Neural progenitor cell (in vitro differentiated cells): ENCODE measurements around the gene RBM47. TPM values are rescaled to one million over a fixed set of nuclear protein-coding genes. Genes with fewer than 3 reads are reported as not detected.
"Not testable (repeated sequence)": the region's sequence is repeated elsewhere in the genome, so short reads cannot be mapped to it uniquely, and the experiment has no call there.

ENCODE experiments used
- DNase-seq: peaks from one replicate; pipeline ENCODE4 v3.0.0-alpha.2; 2016; ENCODE audit warnings: low spot score
- H2AFZ ChIP-seq: fragments of 200-600 bp; sonication (generic); replicated peaks from 2 replicates; pipeline ENCODE4 v1.6.1; 2016; ENCODE audit warnings: antibody characterized with exemption
- H3F3A ChIP-seq: fragments of 200-600 bp; sonication (generic); 2 replicates; pipeline ENCODE4 v1.6.1; 2016; ENCODE audit warnings: antibody characterized with exemption, low read depth
- H3K27ac ChIP-seq: fragments of 200-600 bp; sonication (generic); 2 replicates; pipeline ENCODE4 v1.5.1; 2016; ENCODE audit warnings: mild to moderate bottlenecking
- H3K27me3 ChIP-seq: fragments of 200-600 bp; sonication (generic); 2 replicates; pipeline ENCODE4 v1.6.1; 2016; ENCODE audit warnings: mild to moderate bottlenecking, moderate library complexity
- H3K36me3 ChIP-seq: fragments of 200-600 bp; sonication (generic); 2 replicates; pipeline ENCODE4 v1.5.1; 2016
- H3K4me1 ChIP-seq: fragments of 200-600 bp; sonication (generic); 2 replicates; pipeline ENCODE4 v1.6.1; 2016; ENCODE audit warnings: mixed run types
- H3K4me2 ChIP-seq: fragments of 200-600 bp; sonication (generic); 2 replicates; pipeline ENCODE4 v1.6.1; 2016
- H3K4me3 ChIP-seq: fragments of 200-600 bp; sonication (generic); 2 replicates; pipeline ENCODE4 v1.5.1; 2016
- H3K79me2 ChIP-seq: fragments of 200-600 bp; sonication (generic); 2 replicates; pipeline ENCODE4 v1.6.1; 2016; ENCODE audit warnings: low read depth
- H3K9ac ChIP-seq: fragments of 200-600 bp; sonication (generic); 2 replicates; pipeline ENCODE4 v1.6.1; 2016
- H3K9me3 ChIP-seq: fragments of 200-600 bp; sonication (generic); 2 replicates; pipeline ENCODE4 v1.5.1; 2016; ENCODE audit warnings: low read depth
- H4K20me1 ChIP-seq: fragments of 200-600 bp; sonication (generic); 2 replicates; pipeline ENCODE4 v1.6.1; 2016; ENCODE audit warnings: low read depth
- H3K27ac Mint-ChIP-seq: 3 replicates; pipeline ENCODE4 v1.8.0; 2021; ENCODE audit warnings: mixed read lengths
- H3K27me3 Mint-ChIP-seq: 2 replicates; pipeline ENCODE4 v1.8.0; 2022; ENCODE audit warnings: low read depth, mild to moderate bottlenecking, inconsistent platforms, moderate library complexity, mixed read lengths; ENCODE audit not compliant: insufficient read depth
- H3K36me3 Mint-ChIP-seq: 3 replicates; pipeline ENCODE4 v1.8.0; 2021; ENCODE audit warnings: mixed read lengths
- H3K4me1 Mint-ChIP-seq: 3 replicates; pipeline ENCODE4 v1.8.0; 2021; ENCODE audit warnings: mixed read lengths
- H3K4me3 Mint-ChIP-seq: 3 replicates; pipeline ENCODE4 v1.8.0; 2021; ENCODE audit warnings: mild to moderate bottlenecking, moderate library complexity, mixed read lengths
- H3K9me3 Mint-ChIP-seq: 3 replicates; pipeline ENCODE4 v1.8.0; 2020; ENCODE audit warnings: mixed read lengths
- EZH2 ChIP-seq: fragments of 200-600 bp; sonication (generic); IDR thresholded peaks from 2 replicates; pipeline ENCODE4 v1.6.1; 2017; ENCODE audit warnings: antibody characterized with exemption, mild to moderate bottlenecking, moderate library complexity
- EZH2phosphoT487 ChIP-seq: fragments of 200-600 bp; sonication (generic); IDR thresholded peaks from 2 replicates; pipeline ENCODE4 v1.6.1; 2017; ENCODE audit warnings: antibody characterized with exemption
- total RNA-seq: library from RNA; depleted of rRNA; stranded (reverse); fragments of >200 nt; gene quantifications from 2 replicates; pipeline ENCODE4 v1.2.3, GENCODE V29; 2015; ENCODE audit warnings: low replicate concordance
- TF ChIP-seq, protein P1 (sequence below): fragments of 200-600 bp; sonication (generic); IDR thresholded peaks from 2 replicates; pipeline ENCODE4 v1.5.1; 2017; ENCODE audit warnings: antibody characterized with exemption, mild to moderate bottlenecking

RBM47 gene
- total RNA-seq, 1 donor from 2014 or later = 2.9 TPM

- H3K9me3 Mint-ChIP-seq = no peaks in the 10 kb centered on the region
- Histone ChIP-seq H3K36me3 (no peaks in the 10 kb centered on the region), H3K27me3 (peaks cover 48% of the 10 kb centered on the region)
These were observed 2.4 kb upstream of the RBM47 start for GRCh38 chr4:40632080-40632479.

GRCh38 chr4:40630335-40631021, 814 bp upstream of the RBM47 start:
- H3K27ac ChIP-seq = no peak overlapping the region
- Mint-ChIP-seq H3K4me1 (peaks cover 43% of the 10 kb centered on the region), H3K4me3 (peak overlapping the region; percentile 91), H3K9me3 (no peaks in the 10 kb centered on the region), H3K27ac (no peak overlapping the region), H3K27me3 (peaks cover 28% of the 10 kb centered on the region), H3K36me3 (no peaks in the 10 kb centered on the region)
- H3K36me3 ChIP-seq = no peaks in the 10 kb centered on the region
- H3K4me1 ChIP-seq = peaks cover 43% of the 10 kb centered on the region
- peak overlapping the region; percentile 81 for H2AFZ ChIP-seq
- no peaks in the 10 kb centered on the region for H4K20me1 ChIP-seq
- DNase-seq = peak; percentile 63
- H3K79me2 ChIP-seq = peaks cover 8% of the 10 kb centered on the region
- peak overlapping the region; percentile 58 for H3K4me3 ChIP-seq
- H3K4me2 ChIP-seq = peak overlapping the region; percentile 97
- peaks cover 54% of the 10 kb centered on the region for H3K27me3 ChIP-seq
- H3K9me3 ChIP-seq = no peaks in the 10 kb centered on the region
- no peak overlapping the region for H3K9ac ChIP-seq
- TF ChIP-seq EZH2phosphoT487 (no peak), EZH2 (peak; percentile 46)
- TF ChIP-seq, protein P1, sequence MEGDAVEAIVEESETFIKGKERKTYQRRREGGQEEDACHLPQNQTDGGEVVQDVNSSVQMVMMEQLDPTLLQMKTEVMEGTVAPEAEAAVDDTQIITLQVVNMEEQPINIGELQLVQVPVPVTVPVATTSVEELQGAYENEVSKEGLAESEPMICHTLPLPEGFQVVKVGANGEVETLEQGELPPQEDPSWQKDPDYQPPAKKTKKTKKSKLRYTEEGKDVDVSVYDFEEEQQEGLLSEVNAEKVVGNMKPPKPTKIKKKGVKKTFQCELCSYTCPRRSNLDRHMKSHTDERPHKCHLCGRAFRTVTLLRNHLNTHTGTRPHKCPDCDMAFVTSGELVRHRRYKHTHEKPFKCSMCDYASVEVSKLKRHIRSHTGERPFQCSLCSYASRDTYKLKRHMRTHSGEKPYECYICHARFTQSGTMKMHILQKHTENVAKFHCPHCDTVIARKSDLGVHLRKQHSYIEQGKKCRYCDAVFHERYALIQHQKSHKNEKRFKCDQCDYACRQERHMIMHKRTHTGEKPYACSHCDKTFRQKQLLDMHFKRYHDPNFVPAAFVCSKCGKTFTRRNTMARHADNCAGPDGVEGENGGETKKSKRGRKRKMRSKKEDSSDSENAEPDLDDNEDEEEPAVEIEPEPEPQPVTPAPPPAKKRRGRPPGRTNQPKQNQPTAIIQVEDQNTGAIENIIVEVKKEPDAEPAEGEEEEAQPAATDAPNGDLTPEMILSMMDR = peak; percentile 2
- peaks cover 39% of the 10 kb centered on the region for H3F3A ChIP-seq

More at GRCh38 chr4:40632080-40632479, 2.4 kb upstream of the RBM47 start:
- TF ChIP-seq, protein P1 = no peak
- TF ChIP-seq EZH2 = no peak
- TF ChIP-seq EZH2phosphoT487 = no peak
- Histone ChIP-seq H3K9me3 (no peaks in the 10 kb centered on the region), H3K4me2 (no peak overlapping the region), H3K27ac (no peak overlapping the region), H3K9ac (no peak overlapping the region), H4K20me1 (no peaks in the 10 kb centered on the region), H2AFZ (no peak overlapping the region), H3K4me1 (peaks cover 31% of the 10 kb centered on the region), H3F3A (peaks cover 32% of the 10 kb centered on the region), H3K4me3 (no peak overlapping the region), H3K79me2 (peaks cover 8% of the 10 kb centered on the region)
- H3K4me3 Mint-ChIP-seq = no peak overlapping the region
- H3K36me3 Mint-ChIP-seq = no peaks in the 10 kb centered on the region
- H3K27me3 Mint-ChIP-seq = peaks cover 20% of the 10 kb centered on the region
- no peak for DNase-seq
- no peak overlapping the region for H3K27ac Mint-ChIP-seq
- H3K4me1 Mint-ChIP-seq = peaks cover 37% of the 10 kb centered on the region

- Histone ChIP-seq H3K4me1 (peaks cover 43% of the 10 kb centered on the region), H2AFZ (no peak overlapping the region), H3K79me2 (peaks cover 8% of the 10 kb centered on the region), H3K9ac (no peak overlapping the region), H3K36me3 (no peaks in the 10 kb centered on the region), H3K27me3 (peaks cover 54% of the 10 kb centered on the region), H4K20me1 (no peaks in the 10 kb centered on the region), H3K4me3 (peak overlapping the region; percentile 58), H3K27ac (no peak overlapping the region), H3F3A (peaks cover 39% of the 10 kb centered on the region), H3K4me2 (peak overlapping the region; percentile 97), H3K9me3 (no peaks in the 10 kb centered on the region)
- Mint-ChIP-seq H3K4me3 (peak overlapping the region; percentile 91), H3K4me1 (peaks cover 39% of the 10 kb centered on the region), H3K9me3 (no peaks in the 10 kb centered on the region), H3K27me3 (peaks cover 29% of the 10 kb centered on the region), H3K27ac (no peak overlapping the region), H3K36me3 (no peaks in the 10 kb centered on the region)
- DNase-seq = no peak
- no peak for TF ChIP-seq EZH2phosphoT487
- TF ChIP-seq, protein P1 = no peak
- TF ChIP-seq EZH2 = no peak
These were observed 776 bp downstream of the RBM47 start for GRCh38 chr4:40628888-40629287.

DNA sequence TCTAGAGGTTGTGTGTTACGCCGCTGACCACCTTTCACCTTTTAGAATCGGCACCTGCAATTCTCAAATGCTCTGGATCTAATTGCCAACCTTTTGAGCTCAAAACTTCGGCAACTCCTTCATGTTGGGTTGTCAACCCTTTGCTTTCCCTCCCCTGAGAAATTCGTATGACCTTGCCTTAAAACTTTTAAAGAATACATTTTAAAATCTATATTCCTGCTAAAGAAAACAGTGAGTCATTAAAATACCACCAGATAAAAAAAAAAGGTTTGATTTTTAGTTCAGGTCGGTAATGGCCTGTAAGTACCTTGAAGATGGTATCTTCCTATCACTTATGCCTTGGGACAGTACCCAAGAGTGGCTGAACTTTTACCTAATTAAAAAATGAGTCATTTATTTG, 1.3 kb downstream of the RBM47 start:
- not testable (repeated sequence) for H3K9me3 ChIP-seq, DNase-seq, H3K36me3 ChIP-seq, H3K27ac Mint-ChIP-seq, H3K9ac ChIP-seq, H4K20me1 ChIP-seq, H3K36me3 Mint-ChIP-seq, H2AFZ ChIP-seq, H3K9me3 Mint-ChIP-seq, H3K79me2 ChIP-seq, H3K27ac ChIP-seq
- peak overlapping the region; percentile 73 for H3K4me3 Mint-ChIP-seq
- Histone ChIP-seq H3F3A (peaks cover 39% of the 10 kb centered on the region), H3K4me3 (peak overlapping the region; percentile 58), H3K27me3 (peaks cover 54% of the 10 kb centered on the region), H3K4me2 (peak overlapping the region; percentile 97), H3K4me1 (peaks cover 43% of the 10 kb centered on the region)
- H3K27me3 Mint-ChIP-seq = peaks cover 29% of the 10 kb centered on the region
- H3K4me1 Mint-ChIP-seq = peaks cover 39% of the 10 kb centered on the region
